Neuronal stem cell (in vitro differentiated cells): ENCODE data around the gene FBLN1.

ENCODE experiments used
- DNase-seq: peaks from one replicate; pipeline ENCODE4 v3.0.0-alpha.2; 2013; ENCODE audit warnings: low spot score
- H2AFZ ChIP-seq: one replicate; pipeline ENCODE4 v1.6.1; 2013; ENCODE audit warnings: mild to moderate bottlenecking, low read length, inconsistent platforms
- H2AK5ac ChIP-seq: 2 replicates; pipeline ENCODE4 v1.6.1; 2013; ENCODE audit warnings: low read depth, mild to moderate bottlenecking, inconsistent platforms, low read length, moderate library complexity, mixed read lengths
- H2BK120ac ChIP-seq: 2 replicates; pipeline ENCODE4 v1.6.1; 2013; ENCODE audit warnings: low read depth, mild to moderate bottlenecking, inconsistent platforms, low read length, moderate library complexity, mixed read lengths
- H2BK12ac ChIP-seq: one replicate; pipeline ENCODE4 v1.6.1; 2013; ENCODE audit warnings: low read length, inconsistent platforms
- H2BK15ac ChIP-seq: 2 replicates; pipeline ENCODE4 v1.6.1; 2013; ENCODE audit warnings: mild to moderate bottlenecking, low read length, inconsistent platforms, mixed read lengths
- H2BK5ac ChIP-seq: one replicate; pipeline ENCODE4 v1.6.1; 2013; ENCODE audit warnings: inconsistent platforms, mild to moderate bottlenecking, low read length, moderate library complexity
- H3K14ac ChIP-seq: one replicate; pipeline ENCODE4 v1.6.1; 2013; ENCODE audit warnings: low read length, inconsistent platforms
- H3K18ac ChIP-seq: 2 replicates; pipeline ENCODE4 v1.6.1; 2013; ENCODE audit warnings: low read length, inconsistent platforms
- H3K23ac ChIP-seq: 2 replicates; pipeline ENCODE4 v1.6.1; 2013; ENCODE audit warnings: low read depth, mild to moderate bottlenecking, mixed read lengths, low read length, inconsistent platforms; ENCODE audit not compliant: poor library complexity
- H3K27ac ChIP-seq: replicated peaks from 3 replicates; pipeline ENCODE4 v1.5.1; 2013; ENCODE audit warnings: low read length, inconsistent platforms
- H3K27me3 ChIP-seq, 3 experiments: 2 replicates each; pipeline ENCODE4 v1.6.1; 2013; ENCODE audit warnings: low read length in 3 of 3, mild to moderate bottlenecking in 2 of 3, inconsistent platforms in 1 of 3, low read depth in 1 of 3, mixed read lengths in 1 of 3, moderate library complexity in 1 of 3; ENCODE audit not compliant: control insufficient read depth in 3 of 3, insufficient read depth in 3 of 3
- H3K36me3 ChIP-seq, 2 donors: replicated peaks in 1 of 2; 2 replicates each; pipeline ENCODE4 v1.6.1; 2013; ENCODE audit warnings: low read length in 2 of 2; ENCODE audit not compliant: control insufficient read depth in 2 of 2, insufficient read depth in 2 of 2
- H3K4ac ChIP-seq: 2 replicates; pipeline ENCODE4 v1.6.1; 2013; ENCODE audit warnings: inconsistent platforms, mild to moderate bottlenecking, low read length, moderate library complexity
- H3K4me1 ChIP-seq, 2 donors: 1 replicate in 1 of 2; 2 replicates in 1 of 2; pipeline ENCODE4 v1.6.1; 2013; ENCODE audit warnings: low read length in 2 of 2, low read depth in 1 of 2; ENCODE audit not compliant: control insufficient read depth in 2 of 2, insufficient read depth in 1 of 2
- H3K4me2 ChIP-seq: one replicate; pipeline ENCODE4 v1.6.1; 2013; ENCODE audit warnings: mild to moderate bottlenecking, low read length, inconsistent platforms; ENCODE audit not compliant: insufficient read depth, poor library complexity, severe bottlenecking
- H3K4me3 ChIP-seq, 2 donors: 2 replicates each; pipeline ENCODE4 v1.5.1; 2013; ENCODE audit warnings: low read length in 2 of 2, mild to moderate bottlenecking in 2 of 2, inconsistent platforms in 1 of 2, moderate library complexity in 1 of 2
- H3K79me1 ChIP-seq: one replicate; pipeline ENCODE4 v1.6.1; 2013; ENCODE audit warnings: low read depth, mild to moderate bottlenecking, inconsistent platforms, low read length, moderate library complexity
- H3K9ac ChIP-seq: one replicate; pipeline ENCODE4 v1.6.1; 2013; ENCODE audit warnings: mild to moderate bottlenecking, low read depth, low read length, inconsistent platforms; ENCODE audit not compliant: poor library complexity
- H3K9me3 ChIP-seq, 2 donors: replicated peaks in 1 of 2; 2 replicates each; pipeline versions ENCODE3 to v1.6.1; 2013; ENCODE audit warnings: low read length in 2 of 2, mild to moderate bottlenecking in 2 of 2, inconsistent platforms in 1 of 2, low read depth in 1 of 2, mixed read lengths in 1 of 2, moderate library complexity in 1 of 2; ENCODE audit not compliant: control insufficient read depth in 2 of 2, insufficient read depth in 1 of 2
- H4K8ac ChIP-seq: one replicate; pipeline ENCODE4 v1.6.1; 2013; ENCODE audit warnings: low read depth, mild to moderate bottlenecking, inconsistent platforms, low read length, moderate library complexity
- H4K91ac ChIP-seq: one replicate; pipeline ENCODE4 v1.6.1; 2013; ENCODE audit warnings: low read length, low read depth, mild to moderate bottlenecking, inconsistent platforms; ENCODE audit not compliant: poor library complexity
- WGBS, 2 donors: extraction: QIAGEN DNeasy Blood & Tissue Kit; methylation state at CpG; one replicate each; pipeline ENCODE4 v1.1.7; 2013; ENCODE audit warnings: missing lambda C conversion rate in 2 of 2, mixed read lengths in 1 of 2; ENCODE audit not compliant: insufficient read length in 2 of 2, insufficient replicate concordance in 1 of 2; ENCODE audit errors: extremely low coverage in 2 of 2; 5-methylcytosine and 5-hydroxymethylcytosine counted together

FBLN1 gene

GRCh38 chr22:45645150-45645525, 142.5 kb downstream of the FBLN1 start:
- H2BK15ac ChIP-seq, result peak overlapping the region; percentile 88
- no peak overlapping the region for H2BK120ac ChIP-seq
- H3K9me3 ChIP-seq, result peaks cover 0 to 2% of the 10 kb centered on the region in 2 donors
- H3K27ac ChIP-seq, result no peak overlapping the region
- H3K79me1 ChIP-seq, result no peaks in the 10 kb centered on the region
- H2BK12ac ChIP-seq, result no peak overlapping the region
- H3K18ac ChIP-seq, result peak overlapping the region; percentile 88
- H4K91ac ChIP-seq, result no peak overlapping the region
- H3K36me3 ChIP-seq, result no peaks in the 10 kb centered on the region
- no peak overlapping the region for H3K4me2 ChIP-seq
- no peak overlapping the region for H3K14ac ChIP-seq
- no peak overlapping the region for H3K9ac ChIP-seq
- H3K4me3 ChIP-seq, result no peak overlapping the region
- no peak overlapping the region for H3K4ac ChIP-seq
- H2BK5ac ChIP-seq, result no peak overlapping the region
- H3K4me1 ChIP-seq, result peaks cover 0 to 2% of the 10 kb centered on the region in 2 donors
- H2AK5ac ChIP-seq, result no peak overlapping the region
- no peak for DNase-seq
- H2AFZ ChIP-seq, result peak overlapping the region; percentile 85
- H3K27me3 ChIP-seq, result peaks cover 0 to 31% (median 26%) of the 10 kb centered on the region in 3 experiments
- no peak overlapping the region for H4K8ac ChIP-seq
- H3K23ac ChIP-seq, result peak overlapping the region; percentile 75
- WGBS, 2 donors, result no CpG with 5 or more reads among the region's 16 CpGs

GRCh38 chr22:45645526-45646414, 143.1 kb downstream of the FBLN1 start:
- H3K79me1 ChIP-seq, result no peaks in the 10 kb centered on the region
- H2BK12ac ChIP-seq, result no peak overlapping the region
- no peak overlapping the region for H2BK5ac ChIP-seq
- peaks cover 0 to 31% (median 26%) of the 10 kb centered on the region in 3 experiments for H3K27me3 ChIP-seq
- H3K4me3 ChIP-seq, result peak overlapping the region in 1 of 2 donors; percentile 49
- peak overlapping the region; percentile 77 for H2AK5ac ChIP-seq
- H3K36me3 ChIP-seq, result no peaks in the 10 kb centered on the region
- peak overlapping the region; percentile 85 for H2AFZ ChIP-seq
- peak overlapping the region; percentile 88 for H3K18ac ChIP-seq
- H4K8ac ChIP-seq, result no peak overlapping the region
- peak overlapping the region; percentile 75 for H3K23ac ChIP-seq
- no peak overlapping the region for H4K91ac ChIP-seq
- no peak overlapping the region for H3K9ac ChIP-seq
- H3K4me1 ChIP-seq, result peaks cover 0 to 6% of the 10 kb centered on the region in 2 donors
- H3K14ac ChIP-seq, result no peak overlapping the region
- H2BK15ac ChIP-seq, result peak overlapping the region; percentile 88
- H3K4ac ChIP-seq, result no peak overlapping the region
- no CpG with 5 or more reads among the region's 54 CpGs for WGBS, 2 donors
- H2BK120ac ChIP-seq, result no peak overlapping the region
- H3K27ac ChIP-seq, result no peak overlapping the region
- H3K9me3 ChIP-seq, result peaks cover 0 to 2% of the 10 kb centered on the region in 2 donors
- H3K4me2 ChIP-seq, result no peak overlapping the region
- peak; percentile 65 for DNase-seq

GRCh38 chr22:45647532-45648225, 145.0 kb downstream of the FBLN1 start:
- peak overlapping the region; percentile 37 for H3K23ac ChIP-seq

More at GRCh38 chr22:45647532-45648225, 145.0 kb downstream of the FBLN1 start:
- no peak overlapping the region for H4K91ac ChIP-seq
- peak overlapping the region; percentile 69 for H2BK120ac ChIP-seq
- H3K18ac ChIP-seq, result peak overlapping the region; percentile 16
- peaks cover 0 to 2% of the 10 kb centered on the region in 2 donors for H3K9me3 ChIP-seq
- no peak overlapping the region for H2BK12ac ChIP-seq
- no peak overlapping the region for H2BK5ac ChIP-seq
- peaks cover 0 to 24% (median 15%) of the 10 kb centered on the region in 3 experiments for H3K27me3 ChIP-seq
- no peak overlapping the region for H3K14ac ChIP-seq
- H4K8ac ChIP-seq, result no peak overlapping the region
- no peak overlapping the region for H3K4ac ChIP-seq
- peaks cover 0 to 6% of the 10 kb centered on the region in 2 donors for H3K4me1 ChIP-seq
- no peak overlapping the region for H2AFZ ChIP-seq
- no peak overlapping the region for H3K4me3 ChIP-seq
- no CpG with 5 or more reads among the region's 18 CpGs for WGBS, 2 donors
- H3K79me1 ChIP-seq, result no peaks in the 10 kb centered on the region
- DNase-seq, result no peak
- H3K9ac ChIP-seq, result no peak overlapping the region
- peak overlapping the region; percentile 58 for H2AK5ac ChIP-seq
- H3K27ac ChIP-seq, result no peak overlapping the region
- H2BK15ac ChIP-seq, result no peak overlapping the region
- H3K4me2 ChIP-seq, result no peak overlapping the region
- H3K36me3 ChIP-seq, result no peaks in the 10 kb centered on the region
